H9 (cell line): ENCODE results near the gene CLTCL1. TPM values are rescaled to one million over a fixed set of nuclear protein-coding genes. Genes with fewer than 3 reads are reported as not detected.

ENCODE experiments used
- DNase-seq: peaks from one replicate; pipeline ENCODE4 v3.0.0-alpha.2; 2017
- H2AFZ ChIP-seq: one replicate; pipeline ENCODE4 v1.6.1; 2013; ENCODE audit warnings: mild to moderate bottlenecking, low read length, control low read depth, moderate library complexity
- H2AK5ac ChIP-seq: 2 replicates; pipeline ENCODE4 v1.6.1; 2013; ENCODE audit warnings: low read length, control low read depth, mixed read lengths; ENCODE audit not compliant: insufficient read length
- H2BK120ac ChIP-seq: one replicate; pipeline ENCODE4 v1.6.1; 2013; ENCODE audit warnings: low read depth, mild to moderate bottlenecking, low read length, control low read depth, inconsistent platforms; ENCODE audit not compliant: poor library complexity, severe bottlenecking
- H2BK12ac ChIP-seq: 2 replicates; pipeline ENCODE4 v1.6.1; 2013; ENCODE audit warnings: low read length, control low read depth, mixed read lengths, low read depth; ENCODE audit not compliant: insufficient read length
- H2BK15ac ChIP-seq: 2 replicates; pipeline ENCODE4 v1.6.1; 2013; ENCODE audit warnings: low read depth, low read length, control low read depth
- H2BK20ac ChIP-seq: one replicate; pipeline ENCODE4 v1.6.1; 2013; ENCODE audit warnings: low read depth, mild to moderate bottlenecking, low read length, control low read depth, inconsistent platforms; ENCODE audit not compliant: poor library complexity, severe bottlenecking
- H2BK5ac ChIP-seq: 2 replicates; pipeline ENCODE4 v1.6.1; 2013; ENCODE audit warnings: low read length, control low read depth, mixed read lengths; ENCODE audit not compliant: insufficient read length
- H3K14ac ChIP-seq: 2 replicates; pipeline ENCODE4 v1.6.1; 2013; ENCODE audit warnings: low read length, control low read depth; ENCODE audit not compliant: insufficient read depth
- H3K18ac ChIP-seq: 2 replicates; pipeline ENCODE4 v1.6.1; 2013; ENCODE audit warnings: low read depth, mild to moderate bottlenecking, mixed read lengths, low read length, control low read depth; ENCODE audit not compliant: insufficient read length
- H3K23ac ChIP-seq: 2 replicates; pipeline ENCODE4 v1.6.1; 2013; ENCODE audit warnings: low read length, control low read depth, mixed read lengths, low read depth; ENCODE audit not compliant: insufficient read length
- H3K23me2 ChIP-seq: 2 replicates; pipeline ENCODE4 v1.6.1; 2013; ENCODE audit warnings: low read depth, mild to moderate bottlenecking, mixed read lengths, low read length, control low read depth; ENCODE audit not compliant: insufficient read length, poor library complexity, severe bottlenecking
- H3K27ac ChIP-seq: 2 replicates; pipeline ENCODE4 v1.5.1; 2013; ENCODE audit warnings: low read length, control low read depth, mixed read lengths, low read depth; ENCODE audit not compliant: insufficient read length
- H3K27me3 ChIP-seq: 2 replicates; pipeline ENCODE4 v1.6.1; 2013; ENCODE audit warnings: low read length, control low read depth, inconsistent platforms; ENCODE audit not compliant: insufficient read depth
- H3K4ac ChIP-seq: 2 replicates; pipeline ENCODE4 v1.6.1; 2013; ENCODE audit warnings: low read depth, mild to moderate bottlenecking, control low read depth, inconsistent platforms, low read length, moderate library complexity
- H3K4me1 ChIP-seq: 2 replicates; pipeline ENCODE4 v1.6.1; 2013; ENCODE audit warnings: low read length, control low read depth, inconsistent platforms; ENCODE audit not compliant: insufficient read depth
- H3K4me2 ChIP-seq: 2 replicates; pipeline ENCODE4 v1.6.1; 2013; ENCODE audit warnings: low read length, control low read depth, mixed read lengths; ENCODE audit not compliant: insufficient read length, insufficient read depth
- H3K56ac ChIP-seq: 2 replicates; pipeline ENCODE4 v1.6.1; 2013; ENCODE audit warnings: low read depth, mild to moderate bottlenecking, mixed read lengths, low read length, control low read depth; ENCODE audit not compliant: insufficient read length
- H3K79me1 ChIP-seq: 2 replicates; pipeline ENCODE4 v1.6.1; 2013; ENCODE audit warnings: low read depth, mild to moderate bottlenecking, moderate library complexity, low read length, control low read depth, inconsistent platforms; ENCODE audit not compliant: insufficient read depth, poor library complexity, severe bottlenecking
- H3K79me2 ChIP-seq: 2 replicates; pipeline ENCODE4 v1.6.1; 2013; ENCODE audit warnings: low read length, control low read depth, inconsistent platforms; ENCODE audit not compliant: insufficient read depth
- H3K9ac ChIP-seq: 2 replicates; pipeline ENCODE4 v1.6.1; 2013; ENCODE audit warnings: low read length, control low read depth, mixed read lengths; ENCODE audit not compliant: insufficient read length; ENCODE audit errors: extremely low read depth
- H3K9me3 ChIP-seq: one replicate; pipeline ENCODE4 v1.6.1; 2013; ENCODE audit warnings: low read depth, low read length, inconsistent platforms; ENCODE audit not compliant: control insufficient read depth
- H3T11ph ChIP-seq: one replicate; pipeline ENCODE4 v1.6.1; 2013; ENCODE audit warnings: mild to moderate bottlenecking, low read length, control low read depth, inconsistent platforms
- H4K20me1 ChIP-seq: one replicate; pipeline ENCODE4 v1.6.1; 2013; ENCODE audit not compliant: control insufficient read depth, insufficient read length, insufficient read depth
- H4K5ac ChIP-seq: 2 replicates; pipeline ENCODE4 v1.6.1; 2013; ENCODE audit warnings: low read depth, mild to moderate bottlenecking, mixed read lengths, low read length, control low read depth; ENCODE audit not compliant: insufficient read length
- H4K8ac ChIP-seq: replicated peaks from 2 replicates; pipeline ENCODE4 v1.6.1; 2013; ENCODE audit warnings: low read length, control low read depth, mixed read lengths, low read depth; ENCODE audit not compliant: insufficient read length
- H4K91ac ChIP-seq: 2 replicates; pipeline ENCODE4 v1.6.1; 2013; ENCODE audit warnings: low read depth, mild to moderate bottlenecking, moderate library complexity, mixed read lengths, low read length, control low read depth; ENCODE audit not compliant: insufficient read length
- H3K27ac Mint-ChIP-seq, 3 experiments: 2 replicates in 2 of 3; 3 replicates in 1 of 3; pipeline ENCODE4 v1.8.0; 2020 to 2021; ENCODE audit warnings: mixed read lengths in 3 of 3, mild to moderate bottlenecking in 1 of 3, moderate library complexity in 1 of 3
- H3K27me3 Mint-ChIP-seq: 2 replicates; pipeline ENCODE4 v1.8.0; 2021; ENCODE audit warnings: low read depth, mild to moderate bottlenecking, moderate library complexity, mixed read lengths
- H3K36me3 Mint-ChIP-seq, 3 experiments: 2 replicates in 2 of 3; 3 replicates in 1 of 3; pipeline ENCODE4 v1.8.0; 2020 to 2021; ENCODE audit warnings: low read depth in 3 of 3, mixed read lengths in 3 of 3; ENCODE audit not compliant: insufficient read depth in 1 of 3
- H3K4me1 Mint-ChIP-seq, 2 experiments: 2 replicates each; pipeline ENCODE4 v1.8.0; 2020; ENCODE audit warnings: mixed read lengths in 2 of 2
- H3K4me3 Mint-ChIP-seq, 2 experiments: 2 replicates in 1 of 2; 3 replicates in 1 of 2; pipeline ENCODE4 v1.8.0; 2020 to 2021; ENCODE audit warnings: mild to moderate bottlenecking in 2 of 2, mixed read lengths in 2 of 2, moderate library complexity in 1 of 2
- H3K9me3 Mint-ChIP-seq, 2 experiments: 2 replicates in 1 of 2; 3 replicates in 1 of 2; pipeline ENCODE4 v1.8.0; 2020; ENCODE audit warnings: mild to moderate bottlenecking in 2 of 2, mixed read lengths in 2 of 2, moderate library complexity in 1 of 2
- CTCF ChIP-seq: fragments of 200-600 bp; sonication (generic); conservative IDR thresholded peaks from 3 replicates; pipeline ENCODE4 v1.8.0; 2021; ENCODE audit warnings: antibody characterized with exemption, mild to moderate bottlenecking
- WGBS: extraction: QIAGEN DNeasy Blood & Tissue Kit; methylation state at CpG from one replicate; pipeline ENCODE4 v1.1.7; 2013; ENCODE audit warnings: missing lambda C conversion rate, low lambda C conversion rate, mixed read lengths; ENCODE audit not compliant: insufficient read length; ENCODE audit errors: extremely low coverage; 5-methylcytosine and 5-hydroxymethylcytosine counted together
- total RNA-seq: library from RNA; stranded (reverse); gene quantifications from 2 replicates; pipeline ENCODE4 v1.2.1, GENCODE V29; 2021

CLTCL1 gene
- total RNA-seq, 1 experiment from 2014 or later = 11.1 TPM

- H4K91ac ChIP-seq = no peak overlapping the region
- no peaks in the 10 kb centered on the region; the same call in none of the 2 replicates for H3K27me3 Mint-ChIP-seq
- no peak overlapping the region for H2BK5ac ChIP-seq
- no peak overlapping the region for H4K5ac ChIP-seq
- H3K27ac Mint-ChIP-seq = no peak overlapping the region
- no peaks in the 10 kb centered on the region for H3K23me2 ChIP-seq
- H3K27ac ChIP-seq = no peak overlapping the region
- H3K36me3 Mint-ChIP-seq = no peaks in the 10 kb centered on the region
- no peak overlapping the region for H3K4ac ChIP-seq
- H3K14ac ChIP-seq = no peak overlapping the region
- H3K4me1 Mint-ChIP-seq = no peaks in the 10 kb centered on the region
- no peak overlapping the region for H2BK15ac ChIP-seq
- no peak overlapping the region for H2BK12ac ChIP-seq
- H3T11ph ChIP-seq = no peak overlapping the region
- no peak for TF ChIP-seq CTCF
- no peak for DNase-seq
- no peak overlapping the region for H2AK5ac ChIP-seq
- no peak overlapping the region for H4K8ac ChIP-seq
- H3K9me3 ChIP-seq = no peaks in the 10 kb centered on the region
- H3K9me3 Mint-ChIP-seq = peaks cover 0 to 3% of the 10 kb centered on the region in 2 experiments; a peak in 2 of 5 replicates
- H3K4me2 ChIP-seq = no peak overlapping the region
- H4K20me1 ChIP-seq = no peaks in the 10 kb centered on the region
- no peak overlapping the region for H2AFZ ChIP-seq
- no peak overlapping the region for H2BK20ac ChIP-seq
- no CpG with 5 or more reads among the region's 5 CpGs for WGBS
- H3K9ac ChIP-seq = no peak overlapping the region
- H3K56ac ChIP-seq = no peak overlapping the region
- no peaks in the 10 kb centered on the region for H3K27me3 ChIP-seq
- H3K79me2 ChIP-seq = no peaks in the 10 kb centered on the region
- no peaks in the 10 kb centered on the region for H3K4me1 ChIP-seq
- no peak overlapping the region for H2BK120ac ChIP-seq
- no peak overlapping the region for H3K4me3 Mint-ChIP-seq
- H3K23ac ChIP-seq = no peak overlapping the region
- no peaks in the 10 kb centered on the region for H3K79me1 ChIP-seq
- no peak overlapping the region for H3K18ac ChIP-seq
Measured at GRCh38 chr22:19304547-19304946, 13.0 kb upstream of the CLTCL1 start.
